ENCODE measurements around the gene RNF213.
"Not testable (repeated sequence)": the region's sequence is repeated elsewhere in the genome, so short reads cannot be mapped to it uniquely, and the experiment has no call there.

RNF213 gene

GRCh38 chr17:80225230-80225629, 35.4 kb upstream of the RNF213 start:
- DNase-seq: no peak

- DNase-seq: no peak
Measured at GRCh38 chr17:80227156-80227555, 33.5 kb upstream of the RNF213 start.

- DNase-seq: no peak
Measured at GRCh38 chr17:80227666-80228065, 33.0 kb upstream of the RNF213 start.

GRCh38 chr17:80228477-80228876, 32.2 kb upstream of the RNF213 start:
- DNase-seq: no peak

GRCh38 chr17:80229011-80229410, 31.6 kb upstream of the RNF213 start:
- DNase-seq: no peak

- DNase-seq: no peak
Measured at GRCh38 chr17:80232438-80232837, 28.2 kb upstream of the RNF213 start.

GRCh38 chr17:80233202-80233601, 27.4 kb upstream of the RNF213 start:
- no peak for DNase-seq

GRCh38 chr17:80236911-80237310, 23.7 kb upstream of the RNF213 start:
- DNase-seq: no peak

GRCh38 chr17:80237386-80237785, 23.3 kb upstream of the RNF213 start:
- DNase-seq: no peak

- DNase-seq: no peak
Measured at GRCh38 chr17:80242505-80242904, 18.1 kb upstream of the RNF213 start.

GRCh38 chr17:80243526-80244433, 16.9 kb upstream of the RNF213 start:
- DNase-seq: no peak

- not testable (repeated sequence) for DNase-seq
Measured at GRCh38 chr17:80244448-80244847, 16.2 kb upstream of the RNF213 start.

- no peak for DNase-seq
Measured at GRCh38 chr17:80244871-80245509, 15.7 kb upstream of the RNF213 start.

GRCh38 chr17:80245566-80246265, 14.9 kb upstream of the RNF213 start:
- DNase-seq: no peak

- no peak for DNase-seq
Measured at GRCh38 chr17:80246266-80246681, 14.4 kb upstream of the RNF213 start.

- no peak for DNase-seq
Measured at GRCh38 chr17:80246726-80247125, 13.9 kb upstream of the RNF213 start.

- DNase-seq: no peak
Measured at GRCh38 chr17:80247561-80247960, 13.1 kb upstream of the RNF213 start.

- no peak for DNase-seq
Measured at GRCh38 chr17:80248001-80248893, 12.4 kb upstream of the RNF213 start.

GRCh38 chr17:80248894-80249710, 11.6 kb upstream of the RNF213 start:
- DNase-seq: no peak

GRCh38 chr17:80251966-80252365, 8.7 kb upstream of the RNF213 start:
- DNase-seq: no peak

GRCh38 chr17:80252871-80253270, 7.8 kb upstream of the RNF213 start:
- DNase-seq: peak; percentile 84

Measured in activated CD4-positive, alpha-beta T cell treated with anti-CD3 and anti-CD28 coated beads for 1 hour (primary cell).